Neural cell (in vitro differentiated cells): ENCODE measurements around the gene CYP8B1. TPM values are rescaled to one million over a fixed set of nuclear protein-coding genes. Genes with fewer than 3 reads are reported as not detected.

Experiments used
- H2AFZ ChIP-seq: fragments of 200-600, 300-800 bp; sonication (generic), shearing (Covaris generic); 2 replicates; pipeline ENCODE4 v1.6.0; 2014; ENCODE audit warnings: low read depth, mild to moderate bottlenecking, antibody characterized with exemption, low read length, moderate library complexity
- H3F3A ChIP-seq: fragments of 200-600 bp; shearing (Covaris generic); 2 replicates; pipeline ENCODE4 v1.6.1; 2016; ENCODE audit warnings: mild to moderate bottlenecking, moderate library complexity, mixed read lengths, antibody characterized with exemption, low read length; ENCODE audit not compliant: insufficient read depth, poor library complexity, severe bottlenecking
- H3K27ac ChIP-seq: fragments of 200-600, 300-800 bp; sonication (generic), shearing (Covaris generic); 2 replicates; pipeline ENCODE4 v1.5.1; 2014; ENCODE audit warnings: mild to moderate bottlenecking, low read length, moderate library complexity
- H3K27me3 ChIP-seq: fragments of 300-800, 200-600 bp; sonication (generic), shearing (Covaris generic); 2 replicates; pipeline ENCODE4 v1.6.0; 2014; ENCODE audit warnings: mild to moderate bottlenecking, low read depth, low read length, moderate library complexity; ENCODE audit not compliant: insufficient read depth
- H3K36me3 ChIP-seq: fragments of 300-800, 200-600 bp; sonication (generic), shearing (Covaris generic); 2 replicates; pipeline ENCODE4 v1.5.1; 2014; ENCODE audit warnings: mild to moderate bottlenecking, antibody characterized with exemption, low read length, moderate library complexity; ENCODE audit not compliant: insufficient read depth
- H3K4me2 ChIP-seq: fragments of 300-800, 200-600 bp; sonication (generic), shearing (Covaris generic); 2 replicates; pipeline ENCODE4 v1.6.0; 2014; ENCODE audit warnings: mild to moderate bottlenecking, low read length
- H3K4me3 ChIP-seq: fragments of 300-800, 200-600 bp; sonication (generic), shearing (Covaris generic); 2 replicates; pipeline ENCODE4 v1.5.1; 2014; ENCODE audit warnings: mild to moderate bottlenecking, low read length, moderate library complexity
- H3K79me2 ChIP-seq: fragments of 200-600 bp; shearing (Covaris generic); replicated peaks from 2 replicates; pipeline ENCODE4 v1.6.0; 2014; ENCODE audit warnings: mild to moderate bottlenecking, low read length, moderate library complexity; ENCODE audit not compliant: insufficient read depth
- H3K9ac ChIP-seq: fragments of 300-800, 200-600 bp; sonication (generic), shearing (Covaris generic); 2 replicates; pipeline ENCODE4 v1.6.1; 2016; ENCODE audit warnings: mild to moderate bottlenecking, low read length, mixed read lengths
- H3K9me2 ChIP-seq: fragments of 200-600 bp; shearing (Covaris generic); 2 replicates; pipeline ENCODE4 v1.6.1; 2016; ENCODE audit warnings: mild to moderate bottlenecking, low read length, mixed read lengths; ENCODE audit not compliant: insufficient read depth
- H3K9me3 ChIP-seq: fragments of 200-600, 300-800 bp; sonication (generic), shearing (Covaris generic); 2 replicates; pipeline ENCODE4 v1.6.1; 2016; ENCODE audit warnings: mild to moderate bottlenecking, mixed run types, low read length, moderate library complexity, mixed read lengths
- H4K20me1 ChIP-seq: fragments of 200-600 bp; shearing (Covaris generic); 2 replicates; pipeline ENCODE4 v1.6.1; 2016; ENCODE audit warnings: mild to moderate bottlenecking, mixed run types; ENCODE audit not compliant: insufficient read depth
- EP300 ChIP-seq: fragments of 450-650 bp; conservative IDR thresholded peaks from 2 replicates; pipeline ENCODE4 v1.6.1; 2014; ENCODE audit warnings: antibody characterized with exemption, mild to moderate bottlenecking, moderate library complexity; ENCODE audit not compliant: poor library complexity, severe bottlenecking
- EZH2 ChIP-seq: fragments of 200-600, 300-800 bp; shearing (Covaris generic), sonication (generic); IDR thresholded peaks from 2 replicates; pipeline ENCODE4 v1.6.1; 2014; ENCODE audit warnings: antibody characterized with exemption, low read length, borderline replicate concordance, mild to moderate bottlenecking; ENCODE audit not compliant: insufficient read depth, poor library complexity, severe bottlenecking
- MXI1 ChIP-seq: fragments of 450-650 bp; conservative IDR thresholded peaks from 2 replicates; pipeline ENCODE4 v1.6.1; 2014; ENCODE audit warnings: antibody characterized with exemption, mild to moderate bottlenecking; ENCODE audit not compliant: poor library complexity, severe bottlenecking
- POLR2AphosphoS5 ChIP-seq: IDR thresholded peaks from 2 replicates; pipeline ENCODE4 v1.6.1; 2012
- RAD21 ChIP-seq: fragments of 450-650 bp; conservative IDR thresholded peaks from 2 replicates; pipeline ENCODE4 v1.6.1; 2014; ENCODE audit warnings: antibody characterized with exemption, mild to moderate bottlenecking, moderate library complexity
- SMC3 ChIP-seq: fragments of 450-650 bp; conservative IDR thresholded peaks from 2 replicates; pipeline ENCODE4 v1.6.1; 2014; ENCODE audit warnings: antibody characterized with exemption, mild to moderate bottlenecking, moderate library complexity; ENCODE audit not compliant: poor library complexity
- TAF1 ChIP-seq: IDR thresholded peaks from 2 replicates; pipeline ENCODE4 v1.6.1; 2012; ENCODE audit warnings: low read depth
- polyA plus RNA-seq: library from polyadenylated mRNA; depleted of rRNA; stranded (reverse); fragments of >200 nt; gene quantifications from 2 replicates; pipeline ENCODE4 v1.2.3, GENCODE V29; 2014
- TF ChIP-seq, protein P1 (sequence below): fragments of 450-650 bp; IDR thresholded peaks from 2 replicates; pipeline ENCODE4 v1.5.1; 2014; ENCODE audit warnings: antibody characterized with exemption, mild to moderate bottlenecking, moderate library complexity; ENCODE audit not compliant: poor library complexity, severe bottlenecking
- TF ChIP-seq, protein P2 (sequence below): IDR thresholded peaks from 2 replicates; pipeline ENCODE4 v1.6.1; 2012; ENCODE audit warnings: borderline replicate concordance

CYP8B1 gene
- polyA plus RNA-seq, 1 donor from 2014 or later: not detected

- H3K36me3 ChIP-seq: no peaks in the 10 kb centered on the region
- no peaks in the 10 kb centered on the region for H3K79me2 ChIP-seq
- H3K9ac ChIP-seq: no peak overlapping the region
- H3F3A ChIP-seq: no peaks in the 10 kb centered on the region
- no peak overlapping the region for H3K4me2 ChIP-seq
- no peaks in the 10 kb centered on the region for H4K20me1 ChIP-seq
- no peaks in the 10 kb centered on the region for H3K9me2 ChIP-seq
- no peak overlapping the region for H3K27ac ChIP-seq
- TF ChIP-seq RAD21: no peak
- TF ChIP-seq, protein P1, sequence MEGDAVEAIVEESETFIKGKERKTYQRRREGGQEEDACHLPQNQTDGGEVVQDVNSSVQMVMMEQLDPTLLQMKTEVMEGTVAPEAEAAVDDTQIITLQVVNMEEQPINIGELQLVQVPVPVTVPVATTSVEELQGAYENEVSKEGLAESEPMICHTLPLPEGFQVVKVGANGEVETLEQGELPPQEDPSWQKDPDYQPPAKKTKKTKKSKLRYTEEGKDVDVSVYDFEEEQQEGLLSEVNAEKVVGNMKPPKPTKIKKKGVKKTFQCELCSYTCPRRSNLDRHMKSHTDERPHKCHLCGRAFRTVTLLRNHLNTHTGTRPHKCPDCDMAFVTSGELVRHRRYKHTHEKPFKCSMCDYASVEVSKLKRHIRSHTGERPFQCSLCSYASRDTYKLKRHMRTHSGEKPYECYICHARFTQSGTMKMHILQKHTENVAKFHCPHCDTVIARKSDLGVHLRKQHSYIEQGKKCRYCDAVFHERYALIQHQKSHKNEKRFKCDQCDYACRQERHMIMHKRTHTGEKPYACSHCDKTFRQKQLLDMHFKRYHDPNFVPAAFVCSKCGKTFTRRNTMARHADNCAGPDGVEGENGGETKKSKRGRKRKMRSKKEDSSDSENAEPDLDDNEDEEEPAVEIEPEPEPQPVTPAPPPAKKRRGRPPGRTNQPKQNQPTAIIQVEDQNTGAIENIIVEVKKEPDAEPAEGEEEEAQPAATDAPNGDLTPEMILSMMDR: no peak
- no peak for TF ChIP-seq TAF1
- TF ChIP-seq EZH2: no peak
- TF ChIP-seq, protein P2, sequence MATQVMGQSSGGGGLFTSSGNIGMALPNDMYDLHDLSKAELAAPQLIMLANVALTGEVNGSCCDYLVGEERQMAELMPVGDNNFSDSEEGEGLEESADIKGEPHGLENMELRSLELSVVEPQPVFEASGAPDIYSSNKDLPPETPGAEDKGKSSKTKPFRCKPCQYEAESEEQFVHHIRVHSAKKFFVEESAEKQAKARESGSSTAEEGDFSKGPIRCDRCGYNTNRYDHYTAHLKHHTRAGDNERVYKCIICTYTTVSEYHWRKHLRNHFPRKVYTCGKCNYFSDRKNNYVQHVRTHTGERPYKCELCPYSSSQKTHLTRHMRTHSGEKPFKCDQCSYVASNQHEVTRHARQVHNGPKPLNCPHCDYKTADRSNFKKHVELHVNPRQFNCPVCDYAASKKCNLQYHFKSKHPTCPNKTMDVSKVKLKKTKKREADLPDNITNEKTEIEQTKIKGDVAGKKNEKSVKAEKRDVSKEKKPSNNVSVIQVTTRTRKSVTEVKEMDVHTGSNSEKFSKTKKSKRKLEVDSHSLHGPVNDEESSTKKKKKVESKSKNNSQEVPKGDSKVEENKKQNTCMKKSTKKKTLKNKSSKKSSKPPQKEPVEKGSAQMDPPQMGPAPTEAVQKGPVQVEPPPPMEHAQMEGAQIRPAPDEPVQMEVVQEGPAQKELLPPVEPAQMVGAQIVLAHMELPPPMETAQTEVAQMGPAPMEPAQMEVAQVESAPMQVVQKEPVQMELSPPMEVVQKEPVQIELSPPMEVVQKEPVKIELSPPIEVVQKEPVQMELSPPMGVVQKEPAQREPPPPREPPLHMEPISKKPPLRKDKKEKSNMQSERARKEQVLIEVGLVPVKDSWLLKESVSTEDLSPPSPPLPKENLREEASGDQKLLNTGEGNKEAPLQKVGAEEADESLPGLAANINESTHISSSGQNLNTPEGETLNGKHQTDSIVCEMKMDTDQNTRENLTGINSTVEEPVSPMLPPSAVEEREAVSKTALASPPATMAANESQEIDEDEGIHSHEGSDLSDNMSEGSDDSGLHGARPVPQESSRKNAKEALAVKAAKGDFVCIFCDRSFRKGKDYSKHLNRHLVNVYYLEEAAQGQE: no peak
- no peak for TF ChIP-seq POLR2AphosphoS5
- TF ChIP-seq MXI1: no peak
- no peak for TF ChIP-seq SMC3
- TF ChIP-seq EP300: no peak
- H2AFZ ChIP-seq: no peak overlapping the region
- H3K27me3 ChIP-seq: no peaks in the 10 kb centered on the region
- H3K4me3 ChIP-seq: no peak overlapping the region
- no peaks in the 10 kb centered on the region for H3K9me3 ChIP-seq
Observed at GRCh38 chr3:42841332-42841731, 34.3 kb downstream of the CYP8B1 start.

DNA sequence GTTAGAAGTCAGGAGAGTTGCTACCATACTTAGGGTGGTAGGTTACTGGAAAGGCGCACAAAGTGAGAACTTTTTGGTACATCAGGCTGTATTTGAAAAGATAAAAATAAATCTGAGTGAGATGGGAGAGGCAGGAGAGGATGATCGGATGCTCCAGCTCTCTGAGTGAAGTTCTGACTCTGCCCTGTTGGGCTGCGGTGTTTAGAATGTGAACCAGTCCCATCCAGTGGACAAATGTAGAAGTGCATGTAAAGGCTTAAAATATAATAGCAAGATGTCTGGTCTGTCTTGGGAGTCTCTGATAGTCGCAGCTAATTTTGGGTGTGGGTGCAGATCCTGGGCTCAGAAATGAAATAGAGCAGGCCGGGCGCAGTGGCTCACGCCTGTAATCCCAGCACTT lies 36.1 kb downstream of the CYP8B1 start:
- no peaks in the 10 kb centered on the region for H3K9me3 ChIP-seq
- TF ChIP-seq MXI1: peak; percentile 18
- TF ChIP-seq SMC3: peak; percentile 79
- TF ChIP-seq, protein P1: peak; percentile 78
- TF ChIP-seq POLR2AphosphoS5: no peak
- TF ChIP-seq, protein P2: no peak
- TF ChIP-seq RAD21: peak; percentile 77
- no peak for TF ChIP-seq EP300
- no peak for TF ChIP-seq EZH2
- no peak for TF ChIP-seq TAF1
- no peaks in the 10 kb centered on the region for H3F3A ChIP-seq
- no peak overlapping the region for H3K9ac ChIP-seq
- no peaks in the 10 kb centered on the region for H3K79me2 ChIP-seq
- no peak overlapping the region for H3K27ac ChIP-seq
- no peaks in the 10 kb centered on the region for H3K36me3 ChIP-seq
- H4K20me1 ChIP-seq: no peaks in the 10 kb centered on the region
- no peaks in the 10 kb centered on the region for H3K9me2 ChIP-seq
- H3K4me3 ChIP-seq: no peak overlapping the region
- no peak overlapping the region for H2AFZ ChIP-seq
- no peaks in the 10 kb centered on the region for H3K27me3 ChIP-seq
- no peak overlapping the region for H3K4me2 ChIP-seq
